Left lung (tissue), 10 donors: Measurements from ENCODE around the gene NRBF2. TPM values are rescaled to one million over a fixed set of nuclear protein-coding genes. Genes with fewer than 3 reads are reported as not detected.

Experiments used
- ATAC-seq: fragments of 200-7000 bp; cut with Tn5 transposase; one replicate; pipeline ENCODE4 v1.9.1; 2020; ENCODE audit warnings: moderate library complexity
- DNase-seq, 4 donors: peaks; one replicate each; pipeline ENCODE4 v3.0.0-alpha.2; 2013 to 2020
- H3K27ac ChIP-seq, 2 donors: fragments of 200-600 bp; sonication (generic) in 1 of 2; one replicate each; pipeline versions ENCODE4 v1.5.0 to v1.8.0; 2020 to 2021
- H3K27me3 ChIP-seq, 2 donors: fragments of 200-600 bp; sonication (generic) in 1 of 2; one replicate each; pipeline versions ENCODE4 v1.5.0 to v1.8.0; 2020 to 2021
- H3K36me3 ChIP-seq, 2 donors: fragments of 200-600 bp; sonication (generic) in 1 of 2; one replicate each; pipeline versions ENCODE4 v1.5.0 to v1.8.0; 2020 to 2021
- H3K4me1 ChIP-seq, 2 donors: fragments of 200-600 bp; one replicate each; pipeline ENCODE4 v1.8.0; 2021
- H3K4me3 ChIP-seq, 2 donors: fragments of 200-600 bp; sonication (generic) in 1 of 2; one replicate each; pipeline versions ENCODE4 v1.5.0 to v1.8.0; 2020 to 2021; ENCODE audit warnings: mild to moderate bottlenecking in 1 of 2
- H3K9me3 ChIP-seq, 2 donors: fragments of 200-600 bp; sonication (generic) in 1 of 2; one replicate each; pipeline versions ENCODE4 v1.5.0 to v1.8.0; 2020 to 2021
- intact Hi-C, 2 donors: fragments of 100-400 bp; cut with DNase I; formaldehyde crosslinking; loops; one replicate each; pipeline versions ENCODE4 v1.11.2 to v1.14.2; 2022
- polyA plus RNA-seq, 6 donors: library from polyadenylated mRNA; unstranded; fragments of 120-200 nt; gene quantifications; one replicate each; pipeline ENCODE4 v1.2.1, GENCODE V29; 2013; ENCODE audit not compliant: insufficient read length in 6 of 6
- total RNA-seq, 2 donors: library from RNA; stranded (reverse); fragmentation: NEBNext Ultra II Directional; extraction: Animal tissue kit (Norgen Biotek cat#: 25700); gene quantifications; one replicate each; pipeline ENCODE4 v1.2.1, GENCODE V29; 2021
- TF ChIP-seq, protein P1 (sequence below), 2 donors: fragments of 200-600 bp; sonication (generic) in 1 of 2; IDR thresholded peaks; one replicate each; pipeline versions ENCODE4 v1.5.0 to v1.8.0; 2021; ENCODE audit warnings: antibody characterized with exemption in 2 of 2
- donor health status: DM: no; HTN: yes; CAD: no.
- donor health status: DM: no; HTN: no; CAD: no.

NRBF2 gene
- total and polyA plus RNA-seq, 8 donors = 19.0 to 24.1 (median 22.0) TPM

DNA sequence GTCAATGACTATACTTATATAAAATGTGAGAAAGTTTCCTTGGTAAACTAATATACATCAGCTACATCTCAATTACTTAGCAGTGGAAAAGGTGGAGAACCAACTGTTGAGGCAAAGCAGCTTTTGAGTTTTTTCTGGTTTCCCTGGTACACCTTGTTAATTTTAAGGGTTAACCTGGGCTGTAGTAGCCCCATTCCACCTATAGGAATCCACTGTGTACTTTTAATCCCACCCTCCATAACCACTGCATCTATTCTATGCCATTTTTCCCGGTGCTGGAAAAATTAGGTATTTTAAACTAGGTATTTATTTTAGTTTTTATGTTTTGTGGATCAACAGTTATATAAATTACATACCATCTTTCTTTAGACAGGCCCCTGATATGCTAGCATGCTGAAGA lies 42.4 kb downstream of the NRBF2 start:
- TF ChIP-seq, protein P1, sequence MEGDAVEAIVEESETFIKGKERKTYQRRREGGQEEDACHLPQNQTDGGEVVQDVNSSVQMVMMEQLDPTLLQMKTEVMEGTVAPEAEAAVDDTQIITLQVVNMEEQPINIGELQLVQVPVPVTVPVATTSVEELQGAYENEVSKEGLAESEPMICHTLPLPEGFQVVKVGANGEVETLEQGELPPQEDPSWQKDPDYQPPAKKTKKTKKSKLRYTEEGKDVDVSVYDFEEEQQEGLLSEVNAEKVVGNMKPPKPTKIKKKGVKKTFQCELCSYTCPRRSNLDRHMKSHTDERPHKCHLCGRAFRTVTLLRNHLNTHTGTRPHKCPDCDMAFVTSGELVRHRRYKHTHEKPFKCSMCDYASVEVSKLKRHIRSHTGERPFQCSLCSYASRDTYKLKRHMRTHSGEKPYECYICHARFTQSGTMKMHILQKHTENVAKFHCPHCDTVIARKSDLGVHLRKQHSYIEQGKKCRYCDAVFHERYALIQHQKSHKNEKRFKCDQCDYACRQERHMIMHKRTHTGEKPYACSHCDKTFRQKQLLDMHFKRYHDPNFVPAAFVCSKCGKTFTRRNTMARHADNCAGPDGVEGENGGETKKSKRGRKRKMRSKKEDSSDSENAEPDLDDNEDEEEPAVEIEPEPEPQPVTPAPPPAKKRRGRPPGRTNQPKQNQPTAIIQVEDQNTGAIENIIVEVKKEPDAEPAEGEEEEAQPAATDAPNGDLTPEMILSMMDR (IDR thresholded peaks at IDR 0.05) = no peak
- H3K9me3 ChIP-seq = no peaks in the 10 kb centered on the region
- peaks cover 0 to 19% of the 10 kb centered on the region in 2 donors for H3K4me1 ChIP-seq
- H3K36me3 ChIP-seq = peaks cover 0 to 82% of the 10 kb centered on the region in 2 donors
- DNase-seq = no peak
- H3K27ac ChIP-seq = no peak overlapping the region
- H3K4me3 ChIP-seq = no peak overlapping the region
- H3K27me3 ChIP-seq = no peaks in the 10 kb centered on the region
- no peak for ATAC-seq
- intact Hi-C loops = no loop called here

DNA sequence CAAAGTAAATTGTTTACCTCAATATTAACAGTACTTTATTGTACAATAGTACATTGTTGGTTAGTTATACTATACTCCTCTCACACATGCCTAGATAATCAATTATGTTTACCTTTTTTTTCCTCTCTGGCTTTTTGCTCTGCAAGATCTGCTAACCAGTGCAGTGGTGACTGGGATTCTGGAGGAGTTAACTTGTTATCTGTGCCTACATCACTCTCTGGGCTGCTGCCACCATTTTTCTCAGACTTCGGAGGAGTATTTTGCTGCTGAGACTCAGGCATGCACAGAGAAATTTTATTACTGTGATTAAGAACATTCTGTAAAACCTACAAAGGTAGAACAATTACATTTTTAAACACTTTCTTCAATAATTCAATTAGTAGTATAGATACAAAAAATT lies 59.7 kb downstream of the NRBF2 start:
- Histone ChIP-seq H3K9me3 (no peaks in the 10 kb centered on the region), H3K4me1 (no peaks in the 10 kb centered on the region), H3K27ac (no peak overlapping the region), H3K27me3 (no peaks in the 10 kb centered on the region), H3K4me3 (no peak overlapping the region), H3K36me3 (peaks cover 0 to 100% of the 10 kb centered on the region in 2 donors)
- ATAC-seq (no peak), DNase-seq (no peak)
- intact Hi-C loops = no loop called here
- TF ChIP-seq, protein P1 (IDR thresholded peaks at IDR 0.05) = no peak

DNA sequence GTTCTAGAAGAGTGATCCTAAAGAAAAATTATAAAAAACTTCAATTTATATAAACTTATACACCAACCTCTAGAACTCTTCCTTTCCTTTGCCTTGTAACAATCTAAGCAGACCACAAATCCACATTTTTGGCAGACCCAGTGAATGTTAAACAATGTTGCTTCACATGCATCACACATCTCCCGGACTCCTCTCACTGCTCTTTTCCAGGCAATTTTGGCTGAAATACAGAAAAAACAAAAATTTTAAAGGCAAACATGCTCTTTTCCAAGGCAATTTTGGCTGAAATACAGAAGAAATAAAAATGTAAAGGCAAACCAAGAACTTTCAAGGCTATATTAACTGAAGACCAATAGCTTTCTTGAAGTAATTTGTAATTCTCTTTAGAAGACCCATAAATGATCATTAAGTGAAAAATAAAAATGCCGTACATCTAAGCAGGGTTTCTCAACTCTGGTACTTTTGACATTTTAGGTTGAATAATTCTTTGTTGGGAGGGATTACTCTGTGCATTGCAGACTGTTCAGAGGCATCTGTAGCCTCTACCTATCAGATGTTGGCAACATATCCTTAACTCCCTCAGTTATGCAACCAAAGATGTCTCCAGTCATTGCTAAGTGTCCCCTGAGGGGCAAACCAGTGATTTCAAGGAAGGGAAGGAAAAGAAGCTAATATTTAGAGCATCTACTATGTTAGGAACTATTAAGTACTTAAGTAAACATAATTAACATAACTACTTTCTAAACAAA lies 64.4 kb downstream of the NRBF2 start:
- Histone ChIP-seq H3K9me3 (no peaks in the 10 kb centered on the region), H3K4me3 (no peak overlapping the region), H3K27ac (no peak overlapping the region), H3K27me3 (no peaks in the 10 kb centered on the region), H3K36me3 (peaks cover 0 to 86% of the 10 kb centered on the region in 2 donors), H3K4me1 (no peaks in the 10 kb centered on the region)
- ATAC-seq (peak; percentile 39), DNase-seq (peak in 2 of 4 donors; percentile 71 to 81)
- TF ChIP-seq, protein P1 (IDR thresholded peaks at IDR 0.05) = no peak
- intact Hi-C loops = no loop called here

DNA sequence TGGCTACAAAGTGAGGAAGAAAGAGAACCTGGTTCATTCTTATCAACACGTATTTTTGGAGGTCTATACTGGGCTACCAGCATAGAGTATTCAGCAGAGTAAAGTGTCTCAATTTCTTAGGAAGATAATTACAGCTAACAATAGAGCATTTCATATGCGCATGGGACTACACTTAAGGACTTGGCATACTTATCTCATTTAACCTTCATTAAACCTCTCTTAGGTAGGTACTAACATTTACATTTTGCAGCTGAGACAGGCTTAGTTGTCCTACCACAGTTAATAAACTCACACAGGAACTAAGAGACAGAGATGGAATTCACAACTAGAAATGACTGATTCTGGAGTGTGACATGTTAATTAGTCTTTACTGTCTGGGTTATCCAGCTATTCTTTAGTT lies 66.6 kb downstream of the NRBF2 start:
- Histone ChIP-seq H3K36me3 (peaks cover 0 to 64% of the 10 kb centered on the region in 2 donors), H3K4me1 (peaks cover 0 to 4% of the 10 kb centered on the region in 2 donors), H3K27me3 (no peaks in the 10 kb centered on the region), H3K9me3 (no peaks in the 10 kb centered on the region), H3K4me3 (no peak overlapping the region), H3K27ac (no peak overlapping the region)
- DNase-seq (no peak), ATAC-seq (no peak)
- TF ChIP-seq, protein P1 (IDR thresholded peaks at IDR 0.05) = no peak
- intact Hi-C loops = no loop called here

DNA sequence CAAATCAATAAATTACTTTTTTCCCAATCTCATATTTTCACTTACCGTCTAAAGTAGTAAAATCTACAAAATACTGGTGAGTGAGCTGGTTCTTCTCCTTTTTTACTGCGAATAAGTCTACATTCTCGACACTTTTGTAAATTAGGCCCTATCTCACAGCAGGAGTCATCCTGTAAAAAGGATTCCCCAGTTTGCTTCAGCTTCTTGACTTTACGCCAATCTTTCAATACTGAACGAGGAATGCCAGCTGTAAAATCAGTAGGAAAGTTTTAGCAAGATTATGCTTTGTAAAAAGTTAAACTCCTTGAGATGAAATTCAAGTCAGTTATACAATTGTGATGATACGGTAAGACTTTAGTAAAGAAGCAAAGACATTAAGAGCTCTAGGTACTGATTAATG lies 67.3 kb downstream of the NRBF2 start:
- ATAC-seq (no peak), DNase-seq (no peak)
- Histone ChIP-seq H3K4me1 (peaks cover 0 to 9% of the 10 kb centered on the region in 2 donors), H3K4me3 (no peak overlapping the region), H3K27me3 (no peaks in the 10 kb centered on the region), H3K36me3 (peaks cover 0 to 62% of the 10 kb centered on the region in 2 donors), H3K9me3 (no peaks in the 10 kb centered on the region), H3K27ac (no peak overlapping the region)
- intact Hi-C loops = no loop called here
- TF ChIP-seq, protein P1 (IDR thresholded peaks at IDR 0.05) = no peak
